OCI-LY1 (cell line): ENCODE measurements around the gene MYBPHL.
A peak's percentile ranks its signal among the peaks of the same experiment; 100 is the strongest.

Experiments
- H2AFZ ChIP-seq: fragments of 200-600 bp; sonication (generic), shearing (Covaris generic); 2 replicates; pipeline ENCODE4 v1.6.0; 2014; ENCODE audit warnings: antibody characterized with exemption, mild to moderate bottlenecking, low read length
- H3F3A ChIP-seq: fragments of 200-600 bp; sonication (generic), shearing (Covaris generic); 2 replicates; pipeline ENCODE4 v1.6.0; 2014; ENCODE audit warnings: mild to moderate bottlenecking, antibody characterized with exemption, low read length, moderate library complexity; ENCODE audit not compliant: insufficient read depth
- H3K27ac ChIP-seq: fragments of 200-600 bp; sonication (generic); 2 replicates; pipeline ENCODE4 v1.5.1; 2014; ENCODE audit warnings: low read length, mixed run types, mild to moderate bottlenecking, low read depth; ENCODE audit not compliant: poor library complexity, severe bottlenecking
- H3K27me3 ChIP-seq: fragments of 200-600 bp; sonication (generic); 2 replicates; pipeline ENCODE4 v1.6.0; 2014; ENCODE audit warnings: antibody characterized with exemption, mild to moderate bottlenecking, low read length, moderate library complexity; ENCODE audit not compliant: insufficient read depth
- H3K36me3 ChIP-seq: fragments of 200-600 bp; sonication (generic); 2 replicates; pipeline ENCODE4 v1.6.1; 2014; ENCODE audit warnings: mild to moderate bottlenecking, antibody characterized with exemption, low read length, moderate library complexity, mixed read lengths; ENCODE audit not compliant: insufficient read depth
- H3K4me1 ChIP-seq: fragments of 200-600 bp; sonication (generic); 2 replicates; pipeline ENCODE4 v1.5.1; 2014; ENCODE audit warnings: mild to moderate bottlenecking, low read length, moderate library complexity; ENCODE audit not compliant: insufficient read depth, severe bottlenecking
- H3K4me2 ChIP-seq: fragments of 200-600 bp; sonication (generic), shearing (Covaris generic); 2 replicates; pipeline ENCODE4 v1.6.1; 2014; ENCODE audit warnings: low read length
- H3K4me3 ChIP-seq: fragments of 200-600 bp; sonication (generic); 2 replicates; pipeline ENCODE4 v1.5.1; 2014; ENCODE audit warnings: low read length, low read depth, mild to moderate bottlenecking, mixed read lengths; ENCODE audit not compliant: poor library complexity, severe bottlenecking
- H3K79me2 ChIP-seq: fragments of 200-600 bp; shearing (Covaris generic); 2 replicates; pipeline ENCODE4 v1.6.1; 2016; ENCODE audit warnings: mixed run types, low read length, mixed read lengths; ENCODE audit not compliant: insufficient read depth
- H3K9ac ChIP-seq: fragments of 200-600 bp; sonication (generic), shearing (Covaris generic); 2 replicates; pipeline ENCODE4 v1.6.1; 2014; ENCODE audit warnings: mild to moderate bottlenecking, low read length, mixed read lengths
- H3K9me2 ChIP-seq: fragments of 200-600 bp; sonication (generic), shearing (Covaris generic); 2 replicates; pipeline ENCODE4 v1.6.1; 2014; ENCODE audit warnings: low read depth, mild to moderate bottlenecking, low read length, mixed read lengths
- H3K9me3 ChIP-seq: fragments of 200-600 bp; shearing (Covaris generic); 2 replicates; pipeline ENCODE4 v1.6.1; 2014; ENCODE audit warnings: low read length, mixed read lengths
- H4K20me1 ChIP-seq: fragments of 200-600 bp; sonication (generic), shearing (Covaris generic); 2 replicates; pipeline ENCODE4 v1.6.0; 2016; ENCODE audit warnings: mild to moderate bottlenecking, low read length; ENCODE audit not compliant: insufficient read depth
- EZH2 ChIP-seq: fragments of 200-600 bp; sonication (generic), shearing (Covaris generic); IDR thresholded peaks from 2 replicates; pipeline ENCODE4 v1.8.0; 2017; ENCODE audit warnings: borderline replicate concordance, mixed run types, mild to moderate bottlenecking, antibody characterized with exemption, low read length, moderate library complexity, mixed read lengths
- TF ChIP-seq, protein P1 (sequence below): fragments of 200-600 bp; sonication (generic), shearing (Covaris generic); IDR thresholded peaks from 2 replicates; pipeline ENCODE4 v1.5.1; 2017; ENCODE audit warnings: mild to moderate bottlenecking, antibody characterized with exemption, low read length, moderate library complexity, mixed read lengths

The MYBPHL gene

GRCh38 chr1:109249654-109250401 is 57.0 kb downstream of the MYBPHL start:
- Histone ChIP-seq H3K4me1 (peaks cover 24% of the 10 kb centered on the region), H3K79me2 (no peaks in the 10 kb centered on the region), H3K27me3 (no peaks in the 10 kb centered on the region), H3K9me2 (no peaks in the 10 kb centered on the region), H3K4me2 (peak overlapping the region; percentile 64), H4K20me1 (no peaks in the 10 kb centered on the region), H2AFZ (no peak overlapping the region), H3K36me3 (no peaks in the 10 kb centered on the region), H3K9ac (peak overlapping the region; percentile 41; the same call in 1 of the 2 replicates), H3K4me3 (peak overlapping the region; percentile 57), H3K9me3 (no peaks in the 10 kb centered on the region), H3F3A (no peaks in the 10 kb centered on the region), H3K27ac (no peak overlapping the region)
- TF ChIP-seq EZH2, result no peak
- TF ChIP-seq, protein P1, sequence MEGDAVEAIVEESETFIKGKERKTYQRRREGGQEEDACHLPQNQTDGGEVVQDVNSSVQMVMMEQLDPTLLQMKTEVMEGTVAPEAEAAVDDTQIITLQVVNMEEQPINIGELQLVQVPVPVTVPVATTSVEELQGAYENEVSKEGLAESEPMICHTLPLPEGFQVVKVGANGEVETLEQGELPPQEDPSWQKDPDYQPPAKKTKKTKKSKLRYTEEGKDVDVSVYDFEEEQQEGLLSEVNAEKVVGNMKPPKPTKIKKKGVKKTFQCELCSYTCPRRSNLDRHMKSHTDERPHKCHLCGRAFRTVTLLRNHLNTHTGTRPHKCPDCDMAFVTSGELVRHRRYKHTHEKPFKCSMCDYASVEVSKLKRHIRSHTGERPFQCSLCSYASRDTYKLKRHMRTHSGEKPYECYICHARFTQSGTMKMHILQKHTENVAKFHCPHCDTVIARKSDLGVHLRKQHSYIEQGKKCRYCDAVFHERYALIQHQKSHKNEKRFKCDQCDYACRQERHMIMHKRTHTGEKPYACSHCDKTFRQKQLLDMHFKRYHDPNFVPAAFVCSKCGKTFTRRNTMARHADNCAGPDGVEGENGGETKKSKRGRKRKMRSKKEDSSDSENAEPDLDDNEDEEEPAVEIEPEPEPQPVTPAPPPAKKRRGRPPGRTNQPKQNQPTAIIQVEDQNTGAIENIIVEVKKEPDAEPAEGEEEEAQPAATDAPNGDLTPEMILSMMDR, result no peak

- H3K9me2 ChIP-seq, result no peaks in the 10 kb centered on the region
- TF ChIP-seq, protein P1, result no peak
- no peak for TF ChIP-seq EZH2
- no peaks in the 10 kb centered on the region for H3F3A ChIP-seq
- no peak within 1 kb of the TSS for H2AFZ ChIP-seq
- no peaks in the 10 kb centered on the region for H3K27me3 ChIP-seq
- peak within 1 kb of the TSS; percentile 64 for H3K4me2 ChIP-seq
- no peak within 1 kb of the TSS for H3K27ac ChIP-seq
- H3K79me2 ChIP-seq, result no peaks in the 10 kb centered on the region
- H4K20me1 ChIP-seq, result no peaks in the 10 kb centered on the region
- H3K4me3 ChIP-seq, result peak within 1 kb of the TSS; percentile 57
- peak within 1 kb of the TSS; percentile 41; the same call in 1 of the 2 replicates for H3K9ac ChIP-seq
- H3K4me1 ChIP-seq, result peaks cover 22% of the 10 kb centered on the region
- no peaks in the 10 kb centered on the region for H3K36me3 ChIP-seq
- no peaks in the 10 kb centered on the region for H3K9me3 ChIP-seq
These were observed 57.8 kb downstream of the MYBPHL start, which contains the start of gene CELSR2 for GRCh38 chr1:109248797-109249629. Gene CELSR2 (plus strand): TSS chr1:109249539. CDS start chr1:109250080, 541 bp downstream.

GRCh38 chr1:109248444-109248796 is 58.4 kb downstream of the MYBPHL start:
- Histone ChIP-seq H3K79me2 (no peaks in the 10 kb centered on the region), H3K27me3 (no peaks in the 10 kb centered on the region), H3K27ac (no peak overlapping the region), H3K4me2 (no peak overlapping the region), H3K4me3 (no peak overlapping the region), H3F3A (no peaks in the 10 kb centered on the region), H2AFZ (no peak overlapping the region), H3K9ac (no peak overlapping the region), H3K9me2 (no peaks in the 10 kb centered on the region), H3K4me1 (peaks cover 16% of the 10 kb centered on the region), H3K9me3 (no peaks in the 10 kb centered on the region), H3K36me3 (no peaks in the 10 kb centered on the region), H4K20me1 (no peaks in the 10 kb centered on the region)
- TF ChIP-seq EZH2, result no peak
- TF ChIP-seq, protein P1, result no peak
